ENCODE results near the gene LILRB4.

DNA sequence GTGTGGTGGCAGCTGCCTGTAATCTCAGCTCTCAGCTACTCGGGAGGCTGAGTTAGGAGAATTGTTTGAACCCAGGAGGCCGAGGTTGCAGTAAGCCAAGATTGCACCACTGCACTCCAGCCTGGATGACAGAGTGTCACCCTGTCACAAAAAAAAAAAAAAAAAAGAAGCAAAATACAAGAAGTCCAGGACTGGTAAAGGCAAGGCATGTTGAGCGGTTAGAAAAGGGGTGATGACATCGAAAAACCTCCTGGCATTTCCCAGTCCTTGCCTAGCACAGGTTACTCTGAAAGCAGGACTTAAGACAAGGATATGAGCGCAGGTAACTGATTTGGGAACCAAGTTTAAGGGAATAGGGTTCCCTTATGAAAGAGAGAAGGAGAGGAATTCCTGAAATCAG is 2.5 kb upstream of the LILRB4 start:
- TF ChIP-seq, protein P1, sequence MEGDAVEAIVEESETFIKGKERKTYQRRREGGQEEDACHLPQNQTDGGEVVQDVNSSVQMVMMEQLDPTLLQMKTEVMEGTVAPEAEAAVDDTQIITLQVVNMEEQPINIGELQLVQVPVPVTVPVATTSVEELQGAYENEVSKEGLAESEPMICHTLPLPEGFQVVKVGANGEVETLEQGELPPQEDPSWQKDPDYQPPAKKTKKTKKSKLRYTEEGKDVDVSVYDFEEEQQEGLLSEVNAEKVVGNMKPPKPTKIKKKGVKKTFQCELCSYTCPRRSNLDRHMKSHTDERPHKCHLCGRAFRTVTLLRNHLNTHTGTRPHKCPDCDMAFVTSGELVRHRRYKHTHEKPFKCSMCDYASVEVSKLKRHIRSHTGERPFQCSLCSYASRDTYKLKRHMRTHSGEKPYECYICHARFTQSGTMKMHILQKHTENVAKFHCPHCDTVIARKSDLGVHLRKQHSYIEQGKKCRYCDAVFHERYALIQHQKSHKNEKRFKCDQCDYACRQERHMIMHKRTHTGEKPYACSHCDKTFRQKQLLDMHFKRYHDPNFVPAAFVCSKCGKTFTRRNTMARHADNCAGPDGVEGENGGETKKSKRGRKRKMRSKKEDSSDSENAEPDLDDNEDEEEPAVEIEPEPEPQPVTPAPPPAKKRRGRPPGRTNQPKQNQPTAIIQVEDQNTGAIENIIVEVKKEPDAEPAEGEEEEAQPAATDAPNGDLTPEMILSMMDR (IDR thresholded peaks at IDR 0.05), result no peak
- TF ChIP-seq POLR2A (IDR thresholded peaks at IDR 0.05), result no peak
